G401.6 (cell line): ENCODE measurements around the gene PGAP6.
"Not testable (repeated sequence)": the region's sequence is repeated elsewhere in the genome, so short reads cannot be mapped to it uniquely, and the experiment has no call there.

ENCODE experiments used
- FAIRE-seq: peaks from 2 replicates; lab custom pipeline; 2012; peaks lifted over from hg19 to GRCh38; lab: Jason Lieb, UNC

The PGAP6 gene

GRCh38 chr16:400061-400591 is 18.3 kb upstream of the PGAP6 start:
- no peak for FAIRE-seq

- no peak for FAIRE-seq
These were observed 17.7 kb upstream of the PGAP6 start for GRCh38 chr16:399340-400019.

DNA sequence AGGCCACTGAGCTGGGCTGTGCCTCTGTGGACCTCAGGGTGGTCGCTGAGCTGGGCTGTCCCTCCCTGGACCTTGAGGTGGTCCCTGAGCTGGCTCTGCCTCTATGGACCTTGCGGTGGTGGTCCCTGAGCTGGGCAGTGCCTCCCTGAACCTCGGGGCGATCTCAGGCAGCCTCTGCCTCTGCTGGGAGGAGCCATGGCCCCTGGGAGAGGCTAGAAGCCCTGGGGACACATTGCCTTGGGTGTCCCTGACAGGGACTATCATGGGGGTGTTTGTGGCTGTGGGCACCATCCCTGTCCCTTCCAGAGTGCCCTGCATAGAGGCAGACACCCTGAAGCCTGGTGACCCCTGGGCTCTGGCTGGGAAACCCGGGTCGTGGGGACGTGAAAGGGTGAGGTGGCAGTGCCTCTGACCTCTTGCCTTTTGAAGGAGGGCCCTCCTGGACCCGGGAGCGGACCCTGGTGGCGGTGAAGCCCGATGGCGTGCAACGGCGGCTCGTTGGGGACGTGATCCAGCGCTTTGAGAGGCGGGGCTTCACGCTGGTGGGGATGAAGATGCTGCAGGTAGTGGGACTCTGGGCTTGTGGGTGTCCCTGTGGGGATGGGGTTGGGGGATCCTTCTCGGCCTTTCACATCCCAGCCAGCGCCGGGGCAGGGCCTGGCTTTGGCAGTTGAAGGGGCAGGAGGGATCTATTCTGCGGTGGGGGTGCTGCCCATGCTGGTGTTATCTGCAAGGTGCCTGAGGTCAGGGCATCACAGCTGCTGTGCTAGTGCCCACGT is 17.0 kb upstream of the PGAP6 start:
- no peak for FAIRE-seq

- FAIRE-seq = peak; percentile 33
These were observed 16.1 kb upstream of the PGAP6 start for GRCh38 chr16:397736-398332.

DNA sequence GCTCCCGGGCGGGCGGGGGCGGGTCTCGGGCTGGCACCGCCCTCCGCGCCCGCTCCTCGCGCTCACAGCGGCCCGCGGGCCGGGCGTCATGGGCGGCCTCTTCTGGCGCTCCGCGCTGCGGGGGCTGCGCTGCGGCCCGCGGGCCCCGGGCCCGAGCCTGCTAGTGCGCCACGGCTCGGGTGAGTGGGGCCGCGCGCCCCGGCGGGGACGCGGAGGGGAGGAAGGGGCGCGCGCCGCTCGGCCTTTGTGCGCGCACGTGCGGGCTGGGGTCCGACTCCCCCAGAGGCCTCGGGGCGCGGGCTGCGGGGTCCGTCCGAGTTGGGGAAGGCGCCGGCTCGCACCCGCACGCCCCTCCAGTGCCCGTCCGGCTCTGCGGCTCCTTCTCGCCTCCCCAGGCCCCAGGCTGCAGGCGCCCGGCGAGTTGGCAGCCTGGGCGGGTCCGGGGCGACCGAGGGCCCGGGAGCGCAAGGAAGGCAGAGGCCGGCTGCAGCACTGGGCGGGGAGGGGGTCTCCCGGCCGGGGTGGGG is 15.4 kb upstream of the PGAP6 start, which contains the start of gene NME4:
Gene NME4 (plus strand): TSS at position 65 of the 527 bp plus-strand sequence. CDS start 24 bp downstream, at position 89.
- no peak for FAIRE-seq

GRCh38 chr16:396605-397004 is 14.8 kb upstream of the PGAP6 start:
- peak; percentile 70 for FAIRE-seq

DNA sequence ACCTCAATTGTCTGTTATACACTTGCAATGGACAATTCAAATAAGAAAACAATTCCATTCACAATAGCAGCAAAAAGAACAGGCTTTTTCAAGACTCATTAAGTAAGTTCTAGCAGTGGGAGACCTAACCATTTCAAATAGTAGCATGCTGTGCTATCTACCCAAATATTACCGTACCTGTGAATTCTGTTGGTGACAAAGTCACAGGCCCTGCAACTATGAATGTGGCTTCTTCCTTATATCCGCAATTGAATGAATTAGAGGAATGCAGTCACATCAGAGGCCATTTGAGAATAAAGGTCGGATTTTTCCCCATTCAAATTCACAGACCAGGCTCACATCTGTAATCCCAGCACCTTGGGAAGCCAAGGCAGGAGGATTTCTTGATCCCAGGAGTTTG is 14.4 kb upstream of the PGAP6 start:
- peak; percentile 66 for FAIRE-seq

DNA sequence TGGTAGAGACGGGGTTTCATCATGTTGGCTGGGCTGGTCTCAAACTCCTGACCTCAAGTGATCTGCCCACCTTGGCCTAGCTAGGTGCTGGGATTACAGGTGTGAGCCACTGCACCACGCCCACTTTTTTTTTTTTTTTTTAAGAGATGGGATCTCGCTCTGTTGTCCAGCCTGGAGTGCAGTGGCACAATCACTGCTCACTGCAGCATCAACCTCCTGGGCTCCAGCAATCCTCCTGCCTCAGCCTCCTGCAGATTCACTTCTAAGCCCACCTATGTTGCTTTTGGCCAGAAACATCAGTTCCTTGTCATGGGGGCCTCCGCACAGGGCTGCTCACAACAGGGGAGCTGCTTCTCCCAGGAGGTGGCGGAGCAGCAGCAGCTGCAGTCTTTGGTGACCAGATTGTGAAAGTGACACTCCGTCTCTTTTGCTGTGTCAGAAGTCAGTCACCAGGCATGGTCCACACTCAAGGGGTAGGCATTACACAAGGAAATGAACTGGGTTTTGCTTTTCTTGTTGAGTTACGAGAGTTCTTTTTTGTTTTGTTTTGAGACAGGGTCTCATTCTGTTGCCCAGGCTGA is 10.8 kb upstream of the PGAP6 start:
- no peak for FAIRE-seq

DNA sequence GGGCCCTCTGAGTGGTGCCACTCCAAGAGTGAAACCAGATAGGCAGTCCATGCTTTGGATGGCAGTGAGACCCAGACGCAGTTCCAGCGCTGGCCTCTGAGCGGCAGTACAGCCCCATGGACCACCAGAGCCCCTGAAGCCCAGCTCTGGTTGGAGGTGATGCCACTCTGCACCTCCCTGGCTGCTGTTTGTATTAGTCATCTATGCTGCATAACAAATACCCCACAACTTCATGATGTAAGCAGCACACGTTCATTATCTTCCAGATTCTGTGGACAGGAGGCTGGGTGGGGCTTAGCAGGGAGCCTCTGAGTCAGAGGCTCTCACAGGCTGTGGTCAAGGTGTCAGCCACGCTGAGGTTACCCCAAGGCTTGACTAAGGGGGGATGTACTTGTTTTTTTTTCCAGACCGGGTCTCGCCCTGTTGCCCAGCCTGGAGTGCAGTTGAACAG is 10.1 kb upstream of the PGAP6 start:
- no peak for FAIRE-seq

- no peak for FAIRE-seq
These were observed 7.6 kb upstream of the PGAP6 start for GRCh38 chr16:389352-389751.

GRCh38 chr16:387761-388666 is 6.2 kb upstream of the PGAP6 start:
- not testable (repeated sequence) for FAIRE-seq

GRCh38 chr16:386641-387156 is 4.9 kb upstream of the PGAP6 start:
- peak; percentile 89 for FAIRE-seq

GRCh38 chr16:383326-384051 is 1.7 kb upstream of the PGAP6 start:
- FAIRE-seq = no peak

DNA sequence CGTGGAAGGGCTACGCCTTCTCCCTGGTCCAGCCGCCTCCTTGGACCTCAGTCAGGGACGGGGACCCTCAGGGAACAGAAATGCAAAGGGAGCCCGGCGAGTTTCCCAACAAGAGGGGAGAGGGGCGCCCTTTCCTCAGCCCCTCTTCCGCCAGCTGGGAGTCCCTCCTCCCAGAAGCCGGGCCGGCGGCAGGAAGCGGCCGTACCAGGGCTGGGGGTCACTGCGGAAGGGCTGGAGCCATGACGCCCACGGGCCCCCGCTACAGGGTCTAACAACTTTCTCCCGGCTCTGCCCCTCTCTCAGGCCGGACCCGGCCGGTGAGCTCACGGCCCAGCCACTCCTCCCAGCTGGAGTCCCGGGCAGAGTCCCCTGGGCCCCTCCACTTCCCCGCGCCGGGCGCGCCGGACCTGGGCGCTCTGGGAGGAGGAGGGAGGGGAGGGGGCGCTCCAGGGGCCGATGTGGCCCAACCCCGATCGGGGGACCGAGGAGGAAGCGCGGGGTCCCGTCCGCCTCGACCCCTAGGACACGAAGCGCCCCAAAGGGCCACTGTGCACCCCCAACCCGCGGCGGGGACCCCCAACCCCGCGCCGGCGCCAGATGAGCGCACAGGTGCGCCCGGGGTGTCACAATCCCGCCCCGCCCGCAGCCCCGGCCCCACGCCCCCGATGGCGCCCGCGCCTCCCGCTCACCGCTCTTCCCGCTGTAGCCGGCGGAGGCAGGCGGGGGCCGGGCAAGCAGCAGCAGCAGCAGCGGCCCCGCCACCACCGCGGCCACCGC is 578 bp downstream of the PGAP6 start:
- no peak for FAIRE-seq

GRCh38 chr16:380762-381011 is 1.1 kb downstream of the PGAP6 start:
- no peak for FAIRE-seq

GRCh38 chr16:379961-380761 is 1.6 kb downstream of the PGAP6 start:
- FAIRE-seq = no peak

DNA sequence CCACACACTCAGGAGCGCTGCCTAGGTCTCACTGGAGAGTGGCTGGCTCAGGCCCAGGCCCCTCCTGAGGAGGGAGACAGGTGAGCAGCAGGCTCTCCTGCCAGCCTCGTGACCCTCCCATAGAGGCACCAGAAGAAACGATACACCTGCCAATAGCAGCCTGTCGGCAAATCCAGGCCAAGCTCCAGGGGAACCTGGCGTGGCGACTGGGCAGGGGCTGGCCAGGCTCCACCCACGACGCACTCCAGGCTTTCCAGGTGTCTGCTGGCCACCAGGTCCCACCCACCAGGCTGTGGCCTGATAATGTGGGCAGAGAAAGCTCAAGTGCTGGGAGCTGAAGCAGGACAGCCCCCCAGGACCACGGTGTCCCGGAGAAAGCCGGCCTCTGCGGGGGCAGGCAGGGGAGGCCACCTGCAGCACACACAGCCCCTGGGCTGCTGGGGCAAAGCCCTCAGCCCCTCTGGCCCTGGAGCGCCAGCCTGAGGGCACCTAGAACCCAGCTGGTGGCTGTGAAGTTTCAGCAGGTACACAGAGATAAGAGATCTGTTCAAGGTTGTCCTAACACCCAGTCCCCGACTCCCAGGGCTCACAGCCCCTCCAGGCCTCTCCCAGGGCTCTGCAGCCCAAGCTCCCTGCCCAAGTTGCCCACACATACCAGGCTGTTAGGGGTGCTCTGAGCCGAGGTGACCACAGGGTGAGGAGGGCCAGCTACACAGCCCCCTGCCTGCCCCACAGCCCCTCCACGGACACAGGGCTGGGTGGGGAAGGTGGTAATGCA is 2.4 kb downstream of the PGAP6 start:
- FAIRE-seq = no peak

GRCh38 chr16:378821-379182 is 3.0 kb downstream of the PGAP6 start:
- FAIRE-seq = no peak
